Suprapubic skin (tissue), 3 donors: ENCODE data around the gene PSMF1.

Experiments
- CTCF ChIP-seq, 2 donors: fragments of 200-600 bp in 1 of 2; fragments of 450-650 bp in 1 of 2; sonication (generic) in 1 of 2; IDR thresholded peaks; one replicate each; pipeline ENCODE4 v1.5.1; 2016 to 2019; ENCODE audit warnings: antibody characterized with exemption in 2 of 2, mild to moderate bottlenecking in 1 of 2, moderate library complexity in 1 of 2
- POLR2A ChIP-seq, 2 donors: fragments of 450-650 bp; IDR thresholded peaks; one replicate each; pipeline ENCODE4 v1.6.1; 2017; ENCODE audit warnings: antibody characterized with exemption in 2 of 2, mild to moderate bottlenecking in 2 of 2, moderate library complexity in 2 of 2

DNA sequence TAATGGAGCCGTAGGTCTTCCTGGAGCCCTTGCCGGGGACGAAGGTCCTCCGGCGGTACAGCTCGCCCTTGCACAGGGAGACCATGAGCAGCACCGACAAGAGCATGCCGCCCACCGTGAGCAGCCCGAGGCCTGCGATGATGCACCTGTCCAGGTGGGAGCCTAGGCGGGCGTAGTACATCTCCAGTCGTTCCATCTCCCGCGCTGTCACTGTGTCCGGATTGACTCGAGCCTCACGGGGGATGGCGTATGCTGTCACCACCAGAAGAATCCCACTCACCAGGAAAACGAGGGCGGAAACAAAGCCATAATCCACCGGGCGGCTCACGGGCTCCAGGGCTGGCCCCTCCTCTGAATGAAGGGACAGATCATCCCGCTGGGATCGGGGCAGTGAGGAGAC, 62.5 kb downstream of the PSMF1 start:
- no peak for TF ChIP-seq CTCF (IDR thresholded peaks at IDR 0.05)
- no peak for TF ChIP-seq POLR2A (IDR thresholded peaks at IDR 0.05)
